ENCODE data around the gene DCT. TPM values are rescaled to one million over a fixed set of nuclear protein-coding genes. Genes with fewer than 3 reads are reported as not detected.
A peak's percentile ranks its signal among the peaks of the same experiment; 100 is the strongest.
"Not testable (repeated sequence)": the region's sequence is repeated elsewhere in the genome, so short reads cannot be mapped to it uniquely, and the experiment has no call there.

DCT gene
- under 1 TPM; 0.14 to 0.34 TPM for total RNA-seq

DNA sequence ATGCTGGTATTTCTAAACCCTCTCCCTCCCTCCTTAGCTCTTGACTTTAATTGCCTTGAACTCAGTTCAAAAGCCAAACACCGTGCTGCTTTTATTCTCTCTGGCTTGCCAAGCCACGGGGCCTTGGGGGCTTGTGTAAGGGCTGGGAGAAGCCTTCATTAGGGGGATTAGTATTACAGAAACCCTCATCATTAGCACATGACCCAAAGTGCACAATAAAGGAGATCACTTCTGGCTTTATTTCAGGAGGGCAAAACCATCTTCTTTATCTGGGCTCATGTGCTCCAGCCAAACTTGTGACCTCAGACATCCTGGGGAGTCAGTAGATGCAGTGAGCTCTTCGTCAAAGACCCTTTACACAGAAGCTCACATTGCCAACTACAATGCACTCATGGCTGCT, at the start of gene DCT:
Gene DCT (minus strand): TSS at position 67 of the 400 bp plus-strand sequence. CDS start 427 bp downstream, outside the sequence.
- Mint-ChIP-seq H3K27ac (no peak within 1 kb of the TSS), H3K9me3 (no peaks in the 10 kb centered on the region), H3K36me3 (no peaks in the 10 kb centered on the region)
- DNase-seq (ENCODE audit: low spot score in 2 of 2) (no peak), ATAC-seq (no peak)

DNA sequence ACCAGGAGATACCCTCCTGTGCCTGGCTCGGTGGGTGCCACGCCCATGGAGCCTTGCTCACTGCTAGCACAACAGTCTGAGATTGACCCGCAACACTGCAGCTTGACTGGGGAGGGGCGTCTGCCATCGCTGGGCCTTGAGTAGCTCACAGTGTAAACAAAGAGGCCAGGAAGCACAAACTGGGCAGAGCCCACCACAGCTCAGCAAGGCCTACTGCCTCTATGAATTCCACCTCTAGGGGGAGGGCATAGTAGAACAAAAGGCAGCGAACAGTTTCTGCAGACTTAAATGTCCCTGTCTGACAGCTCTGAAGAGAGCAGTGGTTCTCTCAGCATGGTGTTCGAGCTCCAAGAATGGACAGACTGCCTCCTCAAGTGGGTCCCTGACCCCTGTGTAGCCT, 47.5 kb upstream of the DCT start:
- H3K27ac Mint-ChIP-seq; H3K9me3 Mint-ChIP-seq; ATAC-seq; DNase-seq (ENCODE audit: low spot score in 2 of 2): not testable (repeated sequence)
- peaks cover 0 to 39% of the 10 kb centered on the region in 2 donors for H3K36me3 Mint-ChIP-seq

DNA sequence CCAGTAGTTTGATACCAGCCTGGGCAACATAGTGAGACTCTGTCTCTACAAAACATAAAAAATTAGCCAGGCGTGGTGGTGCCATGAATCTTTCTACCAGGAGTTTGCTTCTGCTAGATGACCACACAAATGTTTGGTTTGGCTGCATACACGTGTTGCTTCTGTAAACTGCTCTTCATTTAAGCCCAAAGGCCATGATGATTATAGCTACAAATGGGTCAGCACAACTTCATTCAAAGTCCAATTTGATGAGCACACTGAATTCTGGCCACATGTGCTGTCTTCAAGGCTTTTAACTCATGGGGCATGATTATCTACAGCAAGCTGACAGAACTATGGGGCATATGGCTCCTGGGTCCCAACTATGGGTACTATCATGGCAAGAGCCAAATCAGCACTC, 46.3 kb upstream of the DCT start:
- Mint-ChIP-seq H3K27ac (no peak overlapping the region), H3K36me3 (peaks cover 0 to 36% of the 10 kb centered on the region in 2 donors), H3K9me3 (peaks cover 8 to 10% of the 10 kb centered on the region in 2 donors)
- no peak for ATAC-seq
- no peak for DNase-seq (ENCODE audit: low spot score in 2 of 2)

DNA sequence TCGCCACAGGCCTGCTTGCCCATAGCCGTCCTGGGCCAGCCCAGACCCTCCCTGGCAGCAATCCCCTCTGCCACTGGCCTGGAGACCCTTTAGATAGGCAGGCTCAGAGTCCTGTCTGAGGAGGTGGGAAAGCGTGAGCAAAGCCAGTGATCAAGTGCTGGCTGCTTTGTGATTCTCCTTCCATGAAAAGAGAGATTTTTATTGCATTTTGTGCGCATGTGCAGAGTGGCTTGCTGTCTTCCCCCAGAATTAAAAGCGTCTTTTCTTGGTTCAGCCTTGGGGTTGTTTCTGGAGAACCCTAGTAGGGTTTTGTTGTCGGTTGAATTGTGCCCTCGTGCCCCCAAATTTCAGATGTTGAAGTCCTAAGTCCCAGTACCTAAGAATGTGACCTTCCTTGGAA, 44.9 kb upstream of the DCT start:
- ATAC-seq (no peak), DNase-seq (ENCODE audit: low spot score in 2 of 2) (no peak)
- Mint-ChIP-seq H3K36me3 (peaks cover 0 to 22% of the 10 kb centered on the region in 2 donors), H3K9me3 (peaks cover 4 to 10% of the 10 kb centered on the region in 2 donors), H3K27ac (no peak overlapping the region)

DNA sequence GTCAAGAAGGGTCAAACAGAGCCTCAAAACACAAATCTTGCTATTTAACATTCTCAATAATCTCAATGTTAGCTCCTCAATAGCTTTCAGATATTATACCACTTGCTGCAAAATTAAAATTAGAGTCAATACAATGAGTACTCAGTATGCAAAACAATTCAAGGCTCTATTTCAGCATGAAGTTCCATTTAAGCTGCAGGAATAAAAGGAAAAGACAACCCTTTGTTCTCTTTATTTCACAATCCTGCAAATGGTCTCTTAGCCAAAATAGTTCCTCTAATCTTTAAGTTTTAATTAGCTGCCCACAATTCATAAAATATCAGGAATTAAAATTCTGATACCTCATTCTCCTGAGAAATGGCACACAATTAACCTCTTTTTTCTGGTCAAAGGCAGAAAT, 40.5 kb upstream of the DCT start:
- Mint-ChIP-seq H3K36me3 (peaks cover 0 to 5% of the 10 kb centered on the region in 2 donors), H3K9me3 (peaks cover 0 to 4% of the 10 kb centered on the region in 2 donors), H3K27ac (no peak overlapping the region)
- DNase-seq (ENCODE audit: low spot score in 2 of 2): no peak
- ATAC-seq: no peak

DNA sequence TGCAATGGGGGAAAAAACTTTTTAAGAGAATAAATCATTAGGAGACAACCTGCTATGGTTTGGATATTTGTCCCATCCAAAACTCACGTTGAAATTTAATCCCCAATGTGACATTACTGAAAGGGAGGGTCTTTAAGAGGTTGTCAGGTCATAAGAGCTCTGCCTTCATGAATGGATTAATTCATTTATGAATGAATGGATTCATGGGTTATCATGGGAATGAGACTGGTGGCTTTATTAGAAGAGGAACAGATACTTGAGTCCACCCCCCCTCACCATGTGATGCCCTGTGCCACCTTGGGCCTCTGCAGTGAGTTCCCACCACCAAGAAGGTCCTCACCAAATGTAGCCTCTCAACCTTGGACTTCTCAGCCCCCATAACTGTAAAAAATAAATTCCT, 37.0 kb upstream of the DCT start:
- H3K27ac Mint-ChIP-seq: no peak overlapping the region
- peaks cover under 1 to 5% of the 10 kb centered on the region in 2 donors for H3K36me3 Mint-ChIP-seq
- H3K9me3 Mint-ChIP-seq: peaks cover 0 to 4% of the 10 kb centered on the region in 2 donors
- ATAC-seq (no peak), DNase-seq (ENCODE audit: low spot score in 2 of 2) (no peak)

DNA sequence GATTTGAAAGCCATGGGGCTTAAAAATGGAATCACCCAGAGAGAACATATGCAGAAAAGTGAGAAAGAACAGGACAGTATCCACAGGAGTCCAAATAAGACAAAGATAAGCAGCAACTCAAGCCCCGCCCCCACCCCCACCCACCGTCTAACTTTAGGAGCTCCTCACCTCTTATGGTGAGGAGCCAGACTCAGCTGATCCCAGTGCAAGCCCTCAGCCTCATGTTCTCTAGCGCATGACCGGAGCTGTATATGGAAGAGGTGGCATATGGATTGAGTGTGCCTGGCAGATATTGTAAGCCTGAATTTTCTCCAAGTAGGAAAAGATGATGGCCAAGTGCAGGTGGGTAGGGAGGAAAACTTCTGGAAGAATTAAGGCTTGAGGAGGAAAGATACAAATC, 36.4 kb upstream of the DCT start:
- H3K36me3 Mint-ChIP-seq: peaks cover 5 to 6% of the 10 kb centered on the region in 2 donors

DNA sequence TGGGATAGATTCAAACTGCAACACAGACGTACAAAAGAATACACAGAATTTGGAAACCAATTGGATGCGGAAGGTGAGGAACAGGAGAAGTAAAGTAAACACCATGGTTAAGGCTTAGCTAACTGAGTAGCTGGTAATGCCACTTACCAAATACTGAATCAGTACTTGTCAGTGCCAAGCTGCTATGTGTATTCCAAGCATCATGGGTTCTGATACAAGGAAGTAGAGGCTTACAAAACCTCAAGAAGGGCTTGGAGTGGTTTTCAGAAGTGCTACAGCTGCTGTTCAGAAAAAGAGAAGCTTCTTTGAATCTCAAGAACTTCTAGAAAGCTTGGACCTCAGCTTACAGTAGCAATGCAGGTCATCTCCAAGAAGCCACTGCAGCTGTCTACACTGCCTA, 35.9 kb upstream of the DCT start:
- Mint-ChIP-seq H3K36me3 (peaks cover 5 to 8% of the 10 kb centered on the region in 2 donors), H3K9me3 (peaks cover 4 to 5% of the 10 kb centered on the region in 2 donors), H3K27ac (no peak overlapping the region)
- DNase-seq (ENCODE audit: low spot score in 2 of 2) (no peak), ATAC-seq (no peak)

More for the DNA sequence above, 36.4 kb upstream of the DCT start:
- Mint-ChIP-seq H3K27ac (no peak overlapping the region), H3K9me3 (peaks cover 1 to 4% of the 10 kb centered on the region in 2 donors)
- DNase-seq (ENCODE audit: low spot score in 2 of 2) (no peak), ATAC-seq (no peak)

DNA sequence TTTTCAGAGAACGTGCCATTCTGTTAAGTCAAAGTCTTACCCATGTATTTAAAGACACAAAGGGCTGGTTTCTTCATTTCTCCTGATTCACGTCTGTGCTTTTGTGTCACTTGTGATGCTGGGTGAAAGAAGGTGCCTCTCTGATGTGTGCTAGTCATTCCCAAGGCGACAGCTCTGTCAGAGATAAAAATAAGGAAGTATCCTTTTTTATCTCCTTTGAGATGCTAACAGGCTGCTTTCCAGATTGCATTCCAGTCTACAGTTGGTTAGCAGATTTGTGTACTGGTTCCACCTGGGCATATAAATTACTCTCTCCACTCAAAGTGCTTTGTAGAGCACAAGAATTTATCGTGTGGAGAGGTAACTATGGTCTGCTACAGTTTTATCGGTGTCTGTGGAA, 33.5 kb upstream of the DCT start:
- peaks cover 5 to 12% of the 10 kb centered on the region in 2 donors for H3K36me3 Mint-ChIP-seq
- DNase-seq (ENCODE audit: low spot score in 2 of 2): no peak
- ATAC-seq: no peak
- H3K9me3 Mint-ChIP-seq: peaks cover 5 to 8% of the 10 kb centered on the region in 2 donors
- H3K27ac Mint-ChIP-seq: no peak overlapping the region

DNA sequence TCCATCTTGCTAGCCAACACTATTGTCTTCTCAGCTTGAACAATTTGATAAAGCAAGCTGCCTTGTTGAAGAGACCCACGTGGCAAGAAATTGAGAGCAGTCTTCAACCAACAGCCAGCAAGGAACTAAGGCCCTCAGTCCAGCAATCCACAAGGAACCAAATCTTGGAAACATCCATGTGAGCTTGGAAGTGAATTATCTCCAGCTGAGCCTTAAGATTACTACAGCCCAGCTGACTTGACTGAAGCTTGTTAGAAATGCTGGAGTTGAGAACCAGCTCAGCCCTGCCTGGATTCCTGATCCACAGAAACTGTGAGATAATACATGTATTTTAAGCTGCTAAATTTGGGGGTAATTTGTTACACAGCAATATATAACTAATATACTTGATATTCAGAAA, 26.2 kb upstream of the DCT start:
- H3K9me3 Mint-ChIP-seq: peaks cover 5% of the 10 kb centered on the region in 2 donors
- no peak for DNase-seq (ENCODE audit: low spot score in 2 of 2)
- no peak for ATAC-seq
- peaks cover 0 to 4% of the 10 kb centered on the region in 2 donors for H3K36me3 Mint-ChIP-seq
- H3K27ac Mint-ChIP-seq: no peak overlapping the region

DNA sequence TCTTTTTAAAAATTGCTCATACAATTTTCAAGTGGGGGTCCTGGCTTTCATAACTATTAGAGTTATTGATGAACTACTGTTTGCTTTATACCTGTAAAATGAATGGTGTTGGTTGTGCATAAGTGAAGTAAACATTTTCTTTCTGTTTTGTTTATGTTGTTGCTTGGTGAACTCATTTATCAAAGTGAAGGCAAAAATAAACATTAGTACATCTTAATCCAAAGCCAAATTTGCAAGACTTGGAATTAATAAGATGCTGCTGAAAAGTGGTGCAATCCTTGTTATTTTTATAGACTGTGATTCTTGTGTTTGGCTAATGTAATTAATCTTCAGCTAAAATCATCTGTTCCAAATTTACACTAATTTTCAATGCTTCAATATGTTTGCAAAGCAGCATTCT, 24.4 kb upstream of the DCT start:
- no peaks in the 10 kb centered on the region for H3K36me3 Mint-ChIP-seq
- ATAC-seq: no peak
- no peak for DNase-seq (ENCODE audit: low spot score in 2 of 2)
- H3K27ac Mint-ChIP-seq: no peak overlapping the region
- H3K9me3 Mint-ChIP-seq: no peaks in the 10 kb centered on the region

DNA sequence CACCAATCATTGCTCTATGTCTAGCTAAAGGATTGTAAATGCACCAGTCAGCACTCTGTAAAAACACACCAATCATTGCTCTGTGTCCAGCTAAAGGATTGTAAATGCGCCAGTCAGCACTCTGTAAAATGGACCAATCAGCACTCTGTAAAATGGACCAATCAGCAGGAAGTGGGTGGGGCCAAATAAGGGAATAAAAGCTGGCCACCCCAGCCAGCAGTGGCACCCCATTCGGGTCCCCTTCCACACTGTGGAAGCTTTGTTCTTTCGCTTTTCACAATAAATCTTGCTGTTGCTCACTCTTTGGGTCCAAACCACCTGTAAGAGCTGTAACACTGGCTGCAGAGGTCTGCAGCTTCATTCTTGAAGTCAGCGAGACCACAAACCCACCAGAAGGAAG, 19.3 kb upstream of the DCT start:
- not testable (repeated sequence) for ATAC-seq

DNA sequence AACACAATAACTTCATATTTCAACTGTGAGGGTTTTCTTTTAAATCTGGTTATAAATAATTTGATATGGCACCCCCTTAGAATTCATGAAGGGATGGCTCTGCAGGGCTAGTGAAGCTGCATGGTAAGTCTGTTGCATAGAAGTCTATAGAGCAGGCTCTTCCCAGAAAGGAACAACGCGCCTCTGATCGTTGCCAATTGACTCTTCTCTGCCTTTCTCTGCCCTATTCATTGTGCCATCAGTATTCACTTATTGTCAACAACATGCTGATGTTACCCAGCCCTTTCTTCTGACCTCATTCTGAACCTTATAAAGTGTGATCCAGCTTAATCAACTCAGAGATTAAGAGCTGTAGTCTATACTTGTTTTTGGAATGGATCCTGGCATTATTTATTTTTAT, 16.3 kb upstream of the DCT start:
- no peak for DNase-seq (ENCODE audit: low spot score in 2 of 2)
- peaks cover 4 to 5% of the 10 kb centered on the region in 2 donors for H3K9me3 Mint-ChIP-seq
- H3K27ac Mint-ChIP-seq: no peak overlapping the region
- H3K36me3 Mint-ChIP-seq: no peaks in the 10 kb centered on the region
- ATAC-seq: no peak

More for the DNA sequence above, 19.3 kb upstream of the DCT start:
- not testable (repeated sequence) for H3K36me3 Mint-ChIP-seq; H3K9me3 Mint-ChIP-seq; DNase-seq (ENCODE audit: low spot score in 2 of 2); H3K27ac Mint-ChIP-seq

DNA sequence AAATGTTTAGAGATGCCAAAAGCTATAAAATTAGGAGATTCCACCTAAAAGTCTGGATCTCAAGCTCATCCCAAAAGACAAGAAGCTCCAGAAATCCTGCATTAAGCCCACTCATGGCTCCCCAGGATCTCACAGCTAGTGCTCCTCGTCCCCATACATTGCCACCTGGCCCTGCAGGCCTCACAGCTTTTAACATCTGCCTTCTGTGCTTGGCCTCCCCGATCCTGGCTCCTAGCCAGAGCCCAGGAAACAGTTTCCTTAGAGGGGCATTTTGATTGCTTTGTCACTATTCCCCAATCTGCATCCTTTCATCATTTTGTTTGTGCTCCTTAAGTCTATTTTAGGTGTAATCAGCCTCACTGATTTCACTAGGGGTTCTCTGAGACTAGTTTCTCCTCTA, 14.5 kb upstream of the DCT start:
- no peak overlapping the region for H3K27ac Mint-ChIP-seq
- ATAC-seq: no peak

DNA sequence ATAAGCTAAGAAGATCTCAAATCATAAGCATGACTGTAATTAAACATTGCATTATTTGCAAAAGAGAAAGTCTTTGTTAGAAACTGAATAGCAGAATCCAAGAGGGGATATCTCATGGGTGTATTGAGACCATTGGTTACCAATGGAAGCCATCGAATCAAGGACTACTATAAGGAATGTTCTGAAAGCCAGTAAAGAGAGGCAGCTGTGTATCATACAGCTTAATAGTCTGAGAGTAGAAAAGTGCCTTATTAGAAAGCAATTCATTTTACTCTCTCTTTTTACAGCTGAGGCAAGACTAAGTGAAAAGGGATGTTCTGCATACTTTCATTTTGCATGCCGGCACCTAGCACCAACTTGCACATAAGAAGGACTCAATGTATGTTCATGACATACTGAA, 7.6 kb upstream of the DCT start:
- H3K27ac Mint-ChIP-seq: no peak overlapping the region
- no peak for ATAC-seq
- peaks cover 0 to 3% of the 10 kb centered on the region in 2 donors for H3K9me3 Mint-ChIP-seq
- DNase-seq (ENCODE audit: low spot score in 2 of 2): no peak
- no peaks in the 10 kb centered on the region for H3K36me3 Mint-ChIP-seq

More for the DNA sequence above, 14.5 kb upstream of the DCT start:
- no peak for DNase-seq (ENCODE audit: low spot score in 2 of 2)
- Mint-ChIP-seq H3K36me3 (no peaks in the 10 kb centered on the region), H3K9me3 (peaks cover 4 to 5% of the 10 kb centered on the region in 2 donors)

DNA sequence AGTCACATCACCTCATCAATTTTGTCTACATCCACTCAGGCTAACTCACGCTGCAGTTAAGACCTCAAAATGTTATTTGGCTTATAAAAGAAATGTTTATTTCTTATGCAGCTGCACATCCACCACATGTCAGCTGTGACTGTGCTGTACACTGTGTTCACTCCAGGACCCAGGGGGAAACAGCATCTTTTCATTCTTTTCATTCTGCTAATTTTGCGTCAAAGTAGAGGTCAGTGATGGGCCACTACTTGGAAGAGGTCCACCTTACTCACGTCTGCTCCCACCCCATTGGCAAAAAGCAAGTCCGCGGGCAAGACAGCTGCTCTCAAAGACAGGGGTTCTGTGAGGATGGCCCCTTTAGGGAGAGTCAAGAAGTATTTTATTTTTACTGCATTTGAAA, 4.5 kb upstream of the DCT start:
- no peaks in the 10 kb centered on the region for H3K9me3 Mint-ChIP-seq
- ATAC-seq (no peak), DNase-seq (ENCODE audit: low spot score in 2 of 2) (no peak)
- H3K36me3 Mint-ChIP-seq: no peaks in the 10 kb centered on the region
- H3K27ac Mint-ChIP-seq: no peak overlapping the region

DNA sequence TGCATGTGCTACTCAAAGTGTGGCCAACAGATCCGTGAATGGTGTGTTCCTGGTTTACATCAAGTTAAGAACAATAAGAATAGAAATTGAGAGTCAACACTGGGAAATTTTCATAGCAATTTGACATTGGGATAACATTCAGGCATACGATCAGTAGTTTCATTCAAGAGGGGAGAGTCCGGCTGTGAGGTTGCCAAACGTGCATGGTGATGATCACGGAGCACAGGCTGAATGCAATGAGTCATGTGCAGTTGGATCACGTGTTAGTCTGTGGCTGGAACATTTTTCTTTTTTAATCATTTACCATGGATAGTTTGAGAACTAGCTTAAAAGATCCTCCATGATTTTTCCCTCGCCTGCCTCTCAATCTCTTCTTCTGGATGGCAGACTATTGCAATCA, 2.5 kb upstream of the DCT start:
- DNase-seq (ENCODE audit: low spot score in 2 of 2): no peak
- Mint-ChIP-seq H3K27ac (no peak overlapping the region), H3K36me3 (no peaks in the 10 kb centered on the region), H3K9me3 (no peaks in the 10 kb centered on the region)
- ATAC-seq: no peak

DNA sequence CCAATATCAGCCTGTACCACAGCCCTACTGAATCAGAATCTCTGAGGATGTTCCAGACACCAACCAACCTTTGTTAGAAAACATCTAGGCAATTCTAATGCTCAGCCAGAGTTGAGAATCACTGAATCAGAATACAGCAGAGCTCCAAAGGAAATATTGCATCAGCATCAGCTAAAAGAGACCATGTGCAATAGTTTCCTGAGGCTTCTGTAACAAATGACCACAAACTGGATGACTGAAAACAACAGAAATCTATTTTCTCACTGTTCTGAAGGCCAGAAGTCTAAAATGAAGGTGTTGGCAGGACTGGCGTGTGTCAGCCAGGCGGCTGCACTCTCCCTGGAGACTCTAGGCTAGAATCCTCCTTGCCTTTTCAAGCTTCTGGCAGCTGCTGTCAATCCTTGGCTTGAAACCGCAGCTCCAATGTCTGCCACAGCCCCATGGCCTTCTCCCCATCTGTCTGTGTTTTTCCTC, 1.2 kb upstream of the DCT start:
- Mint-ChIP-seq H3K9me3 (no peaks in the 10 kb centered on the region), H3K36me3 (no peaks in the 10 kb centered on the region), H3K27ac (no peak overlapping the region)
- DNase-seq (ENCODE audit: low spot score in 2 of 2): no peak
- ATAC-seq: peak; percentile 34 to 77

DNA sequence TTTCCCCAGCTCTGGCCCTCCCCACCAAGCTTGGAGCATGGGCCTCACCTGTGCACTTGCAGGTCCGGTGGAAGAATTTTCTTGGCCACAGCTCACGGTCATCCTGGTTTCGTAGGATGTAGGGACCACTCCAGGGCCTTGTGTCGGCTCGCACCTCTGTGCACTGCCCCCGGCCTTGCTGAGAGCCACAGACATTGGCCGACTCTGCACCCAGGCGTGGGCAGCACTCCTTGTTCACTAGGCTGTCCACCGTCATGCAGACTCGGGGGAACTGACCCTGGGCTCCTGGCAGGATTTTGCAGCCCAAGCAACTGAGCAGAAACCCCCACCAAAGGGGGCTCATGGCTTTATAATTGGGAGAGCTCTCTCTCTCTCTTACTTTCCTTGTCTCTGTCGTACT, 569 bp downstream of the DCT start:
- Mint-ChIP-seq H3K36me3 (no peaks in the 10 kb centered on the region), H3K27ac (no peak overlapping the region), H3K9me3 (no peaks in the 10 kb centered on the region)
- DNase-seq (ENCODE audit: low spot score in 2 of 2) (no peak), ATAC-seq (no peak)

Measured in activated naive CD4-positive, alpha-beta T cell treated with anti-CD3 and anti-CD28 coated beads, Interleukin-2, amount 50 U/mL, for 72 hours (primary cell).